Raji (cell line): Measurements from ENCODE around the gene NRP1.

Source experiments
- POLR2A ChIP-seq: IDR thresholded peaks from 2 replicates; pipeline ENCODE4 v1.6.1; 2011; ENCODE audit warnings: low read depth, low read length, control low read depth; ENCODE audit not compliant: insufficient read depth

Gene NRP1

GRCh38 chr10:33334153-33334804, at the start of gene NRP1:
Gene NRP1, minus strand, starts transcription at chr10:33334667. Its CDS starts 285 bp downstream, at chr10:33334382.
- TF ChIP-seq POLR2A, result no peak

GRCh38 chr10:33382921-33383713, 48.6 kb upstream of the NRP1 start:
- TF ChIP-seq POLR2A, result no peak

GRCh38 chr10:33382216-33382600, 47.7 kb upstream of the NRP1 start:
- no peak for TF ChIP-seq POLR2A

- TF ChIP-seq POLR2A, result no peak
These were observed 47.2 kb upstream of the NRP1 start for GRCh38 chr10:33381451-33382215.

- no peak for TF ChIP-seq POLR2A
These were observed 43.2 kb upstream of the NRP1 start for GRCh38 chr10:33377658-33378025.

GRCh38 chr10:33376976-33377657, 42.6 kb upstream of the NRP1 start:
- no peak for TF ChIP-seq POLR2A

- TF ChIP-seq POLR2A, result no peak
These were observed 42.0 kb upstream of the NRP1 start for GRCh38 chr10:33376476-33376875.

GRCh38 chr10:33373263-33373662, 38.8 kb upstream of the NRP1 start:
- TF ChIP-seq POLR2A, result no peak

- no peak for TF ChIP-seq POLR2A
These were observed 36.8 kb upstream of the NRP1 start for GRCh38 chr10:33371234-33371633.

GRCh38 chr10:33370434-33370930, 36.0 kb upstream of the NRP1 start:
- TF ChIP-seq POLR2A, result no peak

- no peak for TF ChIP-seq POLR2A
These were observed 33.6 kb upstream of the NRP1 start for GRCh38 chr10:33368086-33368485.

GRCh38 chr10:33365871-33366411, 31.5 kb upstream of the NRP1 start:
- no peak for TF ChIP-seq POLR2A

- TF ChIP-seq POLR2A, result no peak
These were observed 30.8 kb upstream of the NRP1 start for GRCh38 chr10:33365301-33365700.

GRCh38 chr10:33363106-33363505, 28.6 kb upstream of the NRP1 start:
- no peak for TF ChIP-seq POLR2A

GRCh38 chr10:33358016-33358415, 23.5 kb upstream of the NRP1 start:
- TF ChIP-seq POLR2A, result no peak
